OCI-M1 (cell line): ENCODE measurements around the gene MTMR4.
A peak's percentile ranks its signal among the peaks of the same experiment; 100 is the strongest.
"Not testable (repeated sequence)": the region's sequence is repeated elsewhere in the genome, so short reads cannot be mapped to it uniquely, and the experiment has no call there.

ENCODE experiments used
- DNase-seq: peaks from one replicate; lab custom pipeline; 2025; lab: John Stamatoyannopoulos, UW

MTMR4 gene

DNA sequence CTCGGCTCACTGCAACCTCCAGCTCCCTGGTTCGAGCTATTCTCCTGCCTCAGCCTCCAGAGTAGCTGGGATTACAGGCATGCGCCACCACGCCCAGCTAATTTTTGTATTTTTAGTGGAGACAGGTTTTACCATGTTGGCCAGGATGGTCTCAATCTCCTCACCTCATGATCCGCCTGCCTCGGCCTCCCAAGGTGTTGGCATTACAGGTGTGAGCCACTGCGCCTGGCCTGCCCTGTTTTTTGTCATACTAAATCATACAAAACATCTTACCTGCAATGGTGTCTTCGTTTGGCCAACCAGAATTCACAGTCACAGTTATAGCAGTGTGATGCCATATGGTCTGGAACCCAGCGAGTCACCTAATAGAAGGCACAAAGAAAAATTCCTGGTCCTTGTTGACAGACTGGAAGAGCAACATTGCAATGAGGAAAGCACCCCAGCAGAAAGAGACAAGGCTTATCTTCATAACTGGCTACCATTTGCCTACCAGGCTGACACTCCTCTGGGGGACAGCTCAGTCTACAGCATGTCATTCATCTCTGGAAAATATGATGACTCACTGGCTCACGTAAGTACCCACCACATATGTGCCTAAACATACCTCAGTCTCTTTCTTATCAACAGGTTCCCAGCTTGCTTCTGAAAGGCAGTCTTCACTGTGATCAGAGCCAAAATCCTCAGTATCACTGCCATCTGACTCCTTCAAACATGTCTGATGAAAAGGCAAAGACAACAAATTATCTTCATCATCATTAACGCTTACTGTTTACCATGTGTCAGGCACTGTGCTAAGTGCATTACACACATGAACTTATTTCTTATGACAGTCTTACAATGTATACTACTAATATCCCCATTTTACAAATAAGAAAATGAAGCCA, 22.0 kb downstream of the MTMR4 start:
- DNase-seq, result peak; percentile 78

DNA sequence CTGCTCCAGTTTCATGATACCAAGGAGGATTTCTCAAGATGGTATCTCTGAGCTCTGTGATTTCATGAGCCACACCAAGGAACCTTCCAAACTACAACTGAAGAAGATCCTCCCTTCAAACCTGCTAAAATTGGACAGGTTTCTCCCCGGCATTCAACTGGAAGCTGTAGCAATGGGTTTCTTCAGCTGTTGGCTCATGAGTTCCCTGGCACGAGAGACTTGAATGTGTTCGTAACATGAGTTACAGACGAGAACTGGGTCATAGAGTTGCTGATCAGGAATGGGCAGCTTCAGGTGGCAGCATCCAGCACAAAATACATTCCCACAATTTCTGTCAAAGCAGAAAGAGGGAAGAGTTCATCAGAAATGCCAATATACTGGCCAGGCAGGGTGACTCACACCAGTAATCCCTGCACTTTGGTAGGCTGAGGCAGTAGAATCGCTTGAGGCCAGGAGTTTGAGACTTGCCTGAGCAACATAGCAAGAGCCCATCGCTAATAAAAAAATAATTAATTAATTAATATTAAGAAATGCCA, 22.9 kb downstream of the MTMR4 start:
- no peak for DNase-seq

DNA sequence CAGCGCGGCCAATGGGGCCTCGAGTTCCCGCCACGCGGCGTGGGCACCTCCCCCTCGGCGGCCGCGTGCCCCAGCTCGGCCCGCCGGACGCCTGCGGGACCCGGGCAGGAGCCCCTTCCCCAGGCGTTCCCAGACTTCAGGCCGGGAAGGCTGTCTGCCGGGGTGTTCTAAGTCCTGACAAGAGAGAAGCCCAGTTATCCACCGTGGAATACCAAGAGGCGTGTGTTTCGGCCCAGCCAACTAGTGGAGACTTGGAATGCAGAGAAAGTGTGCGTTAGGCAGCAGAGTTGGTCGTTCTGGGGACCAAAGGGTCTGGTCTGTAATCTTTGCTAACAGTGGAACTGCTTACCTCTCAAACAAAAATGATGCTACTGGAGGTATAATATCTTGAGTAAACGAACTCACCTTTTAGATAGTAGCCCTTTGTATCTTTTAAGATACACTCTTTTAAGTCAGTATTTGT, 26.0 kb downstream of the MTMR4 start:
- DNase-seq, result no peak

DNA sequence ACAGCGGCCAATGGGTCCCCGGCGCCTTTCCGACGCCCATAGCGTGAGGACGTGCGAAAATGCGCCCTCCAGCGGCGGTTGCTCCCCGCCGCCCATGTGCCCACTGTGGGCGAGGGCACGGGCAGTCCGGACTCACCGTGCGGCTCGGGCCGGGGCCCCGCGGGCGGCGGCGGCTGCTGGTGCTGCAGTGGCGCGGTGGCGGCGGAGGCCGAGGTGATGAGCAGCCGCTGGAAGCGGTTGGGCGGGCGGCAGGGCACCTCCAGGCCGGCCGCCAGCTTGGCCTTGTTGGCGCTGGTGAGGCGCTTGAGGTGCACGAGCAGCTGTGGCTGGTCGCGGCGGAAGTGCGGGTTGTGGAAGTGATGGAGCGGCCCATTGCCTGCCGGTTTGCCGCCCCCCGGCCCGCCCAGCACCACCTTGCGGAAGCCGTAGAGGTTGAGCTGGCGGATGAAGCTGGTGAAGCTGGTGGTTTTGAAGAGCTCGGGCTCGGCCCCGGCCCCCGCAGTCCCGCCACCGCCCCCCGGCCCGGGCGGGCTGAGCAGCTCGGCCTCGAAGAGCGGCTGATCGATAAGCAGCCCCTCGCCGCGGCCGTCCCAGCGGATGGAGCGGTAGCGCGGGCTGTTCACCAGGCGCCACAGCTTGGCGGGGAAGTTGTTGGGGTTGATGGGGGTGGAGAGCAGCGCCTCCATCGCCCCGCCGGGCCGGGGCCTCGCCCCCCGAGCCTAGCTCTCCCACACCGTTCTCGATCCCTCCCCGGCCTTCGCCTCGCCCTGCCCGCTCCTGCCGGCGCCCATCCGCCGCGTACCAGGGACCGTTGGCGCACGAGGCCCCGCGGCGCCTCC, 26.6 kb downstream of the MTMR4 start, which contains the start of gene HSF5:
Gene HSF5, minus strand, starts transcription at position 820 of the 839 bp plus-strand sequence. Its CDS starts 134 bp downstream, at position 686.
- no peak for DNase-seq

DNA sequence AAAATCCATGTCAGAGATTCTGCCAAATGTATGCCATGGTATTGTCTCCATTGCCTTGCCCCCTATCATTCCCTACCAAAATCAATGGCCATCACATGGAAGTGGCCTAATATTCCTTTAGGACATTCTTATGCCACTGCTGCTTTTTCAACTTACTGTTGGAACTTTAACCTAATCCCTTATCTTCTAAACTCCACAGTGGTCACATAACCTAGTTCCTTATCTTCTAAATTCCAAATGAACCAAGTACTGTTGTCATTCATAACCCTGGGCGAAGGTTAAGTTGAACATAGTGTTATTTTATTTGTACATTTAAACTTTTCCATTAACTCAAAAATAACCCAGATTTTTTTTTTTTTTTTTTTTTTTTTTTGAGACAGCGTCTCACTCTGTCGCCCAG, 29.8 kb downstream of the MTMR4 start:
- DNase-seq, result no peak

DNA sequence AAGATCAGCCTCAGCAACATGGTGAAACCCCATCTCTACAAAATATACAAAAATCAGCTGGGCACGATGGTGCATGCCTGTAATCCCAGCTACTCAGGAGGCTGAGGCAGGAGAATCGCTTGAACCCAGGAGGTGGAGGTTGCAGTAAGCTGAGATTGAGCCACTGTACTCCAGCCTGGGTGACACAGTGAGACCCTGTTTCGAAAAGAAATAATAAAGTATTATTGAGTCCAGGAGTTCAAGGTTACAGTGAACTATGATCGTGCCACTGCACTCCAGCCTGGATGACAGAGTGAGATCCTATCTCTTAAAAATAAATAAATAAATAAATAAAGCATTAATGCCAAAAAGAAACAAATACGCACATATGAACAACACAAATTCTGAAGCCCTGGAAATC, 32.6 kb downstream of the MTMR4 start:
- DNase-seq, result not testable (repeated sequence)

DNA sequence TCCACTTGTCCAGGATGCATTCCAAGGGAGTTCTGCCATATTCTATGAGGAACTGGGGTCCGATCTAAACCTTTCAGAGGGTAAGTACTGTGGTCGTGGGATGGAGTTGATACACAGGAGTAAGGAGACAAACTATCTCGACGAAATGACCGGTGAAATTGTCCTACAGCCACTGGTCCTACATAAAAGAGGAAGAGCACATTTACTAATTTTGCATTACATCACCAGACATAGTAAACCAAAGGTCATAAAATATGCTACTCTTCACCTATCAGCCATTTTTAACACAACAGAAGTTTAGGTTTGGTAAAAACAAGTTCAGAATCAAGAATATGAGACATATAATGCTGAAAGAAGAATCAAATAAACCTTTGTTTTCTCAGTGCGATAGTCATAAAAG, 34.3 kb downstream of the MTMR4 start:
- no peak for DNase-seq

DNA sequence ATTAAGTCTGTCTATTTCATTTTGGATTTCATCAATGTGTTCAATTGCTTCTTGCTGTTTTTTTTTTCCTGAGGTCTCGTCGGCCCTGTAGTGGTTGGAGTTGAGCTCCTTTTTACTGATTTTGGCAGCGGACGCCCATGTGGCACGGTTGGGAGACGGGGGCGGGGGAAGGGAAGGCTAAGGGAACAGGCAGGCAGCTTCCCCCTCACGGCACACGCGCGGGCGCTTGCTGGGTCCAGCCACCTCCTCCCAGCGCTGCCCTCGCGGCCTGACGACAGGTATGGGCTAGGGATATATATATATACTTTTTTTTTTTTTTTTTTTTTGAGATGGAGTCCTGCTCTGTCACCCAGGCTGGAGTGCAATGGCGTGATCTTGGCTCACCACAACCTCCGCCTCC, 37.6 kb downstream of the MTMR4 start:
- no peak for DNase-seq

DNA sequence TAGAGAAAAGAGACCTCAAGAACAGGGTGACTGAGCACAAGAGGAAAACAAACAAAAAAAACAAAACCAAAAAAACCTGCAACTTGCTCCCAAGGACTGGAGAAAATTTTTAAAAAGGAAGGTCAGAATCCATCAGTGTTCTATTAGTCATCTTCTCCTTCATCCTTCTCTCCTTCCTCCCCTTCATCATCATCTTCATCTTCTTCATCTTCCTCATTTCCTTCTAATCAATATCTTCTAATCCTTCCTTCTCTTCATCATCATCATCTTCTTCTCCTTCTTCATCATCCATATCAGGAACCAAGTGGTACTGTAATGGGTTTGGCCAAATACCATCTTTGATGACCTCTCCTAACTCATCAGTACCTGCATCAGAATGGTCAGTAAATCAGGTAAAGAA, 38.5 kb downstream of the MTMR4 start:
- DNase-seq, result no peak

DNA sequence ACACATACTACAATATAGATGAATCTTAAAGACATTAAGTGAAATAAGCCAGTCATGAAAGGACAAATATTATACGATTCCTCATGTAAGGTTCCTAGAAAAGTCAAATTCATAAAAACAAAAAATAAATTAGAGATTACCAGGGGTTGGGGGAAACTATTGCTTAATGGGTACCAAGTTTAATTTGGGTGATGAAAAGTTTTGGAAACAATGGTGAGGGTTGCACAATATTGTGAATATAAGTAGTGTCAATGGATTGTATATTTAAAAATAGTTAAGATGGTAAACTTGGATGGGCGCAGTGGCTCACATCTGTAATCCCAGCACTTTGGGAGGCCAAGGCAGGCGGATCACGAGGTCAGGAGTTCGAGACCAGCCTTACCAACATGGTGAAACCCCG, 44.1 kb downstream of the MTMR4 start:
- DNase-seq, result no peak

DNA sequence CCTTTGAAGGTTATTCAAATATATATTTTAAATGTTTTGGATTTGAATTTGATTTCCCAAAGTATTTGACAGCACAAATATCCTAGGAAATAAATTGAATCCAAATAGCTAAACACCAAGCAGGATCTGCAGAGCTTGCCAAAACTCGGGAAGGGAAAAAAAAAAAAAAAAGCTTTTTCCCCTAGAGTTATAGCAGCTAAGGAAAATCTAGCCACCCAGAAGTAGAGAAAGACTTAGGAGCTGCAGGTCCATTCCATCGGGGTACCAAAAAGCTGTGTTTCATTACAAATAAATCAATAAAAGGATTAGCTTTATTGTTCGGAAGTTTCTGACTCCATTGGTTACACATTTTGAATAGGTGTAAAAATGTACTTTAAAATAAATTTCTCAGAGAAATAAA, 45.5 kb downstream of the MTMR4 start:
- DNase-seq, result no peak

DNA sequence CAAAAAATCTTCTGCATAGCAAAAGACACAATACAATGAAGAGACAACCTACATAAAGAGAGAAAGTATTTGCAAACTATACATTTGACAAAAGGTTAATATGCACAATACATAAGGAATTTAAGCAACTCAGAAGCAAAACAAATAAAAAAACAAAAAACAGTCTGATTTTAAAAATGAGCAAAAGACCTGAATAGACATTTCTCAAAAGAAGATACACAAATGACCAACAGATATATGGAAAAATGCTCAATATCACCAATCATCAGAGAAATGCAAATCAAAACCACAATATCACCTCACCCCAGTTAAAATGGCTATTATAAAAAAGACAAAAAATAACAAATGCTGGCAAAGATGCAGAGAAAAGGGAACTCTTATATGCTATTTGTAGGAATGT, 58.9 kb downstream of the MTMR4 start:
- no peak for DNase-seq

DNA sequence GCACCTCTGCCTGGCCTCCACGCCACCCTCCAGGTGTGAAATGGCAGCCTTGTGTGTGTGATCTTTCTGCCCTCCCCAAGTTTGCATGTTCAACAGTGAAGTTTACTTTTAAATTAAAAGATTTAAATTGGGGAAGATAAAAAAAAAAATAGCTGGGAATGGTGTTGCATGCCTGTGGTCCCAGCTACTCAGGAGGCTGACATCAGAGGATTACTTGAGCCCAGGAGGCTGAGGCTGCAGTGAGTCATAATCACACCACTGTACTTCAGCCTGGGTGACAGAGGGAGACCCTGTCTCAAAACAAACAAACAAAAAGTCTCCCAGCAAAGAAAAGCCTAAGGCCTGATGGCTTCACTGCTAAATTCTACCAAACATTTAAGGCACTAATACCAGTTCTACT, 61.7 kb downstream of the MTMR4 start:
- no peak for DNase-seq

DNA sequence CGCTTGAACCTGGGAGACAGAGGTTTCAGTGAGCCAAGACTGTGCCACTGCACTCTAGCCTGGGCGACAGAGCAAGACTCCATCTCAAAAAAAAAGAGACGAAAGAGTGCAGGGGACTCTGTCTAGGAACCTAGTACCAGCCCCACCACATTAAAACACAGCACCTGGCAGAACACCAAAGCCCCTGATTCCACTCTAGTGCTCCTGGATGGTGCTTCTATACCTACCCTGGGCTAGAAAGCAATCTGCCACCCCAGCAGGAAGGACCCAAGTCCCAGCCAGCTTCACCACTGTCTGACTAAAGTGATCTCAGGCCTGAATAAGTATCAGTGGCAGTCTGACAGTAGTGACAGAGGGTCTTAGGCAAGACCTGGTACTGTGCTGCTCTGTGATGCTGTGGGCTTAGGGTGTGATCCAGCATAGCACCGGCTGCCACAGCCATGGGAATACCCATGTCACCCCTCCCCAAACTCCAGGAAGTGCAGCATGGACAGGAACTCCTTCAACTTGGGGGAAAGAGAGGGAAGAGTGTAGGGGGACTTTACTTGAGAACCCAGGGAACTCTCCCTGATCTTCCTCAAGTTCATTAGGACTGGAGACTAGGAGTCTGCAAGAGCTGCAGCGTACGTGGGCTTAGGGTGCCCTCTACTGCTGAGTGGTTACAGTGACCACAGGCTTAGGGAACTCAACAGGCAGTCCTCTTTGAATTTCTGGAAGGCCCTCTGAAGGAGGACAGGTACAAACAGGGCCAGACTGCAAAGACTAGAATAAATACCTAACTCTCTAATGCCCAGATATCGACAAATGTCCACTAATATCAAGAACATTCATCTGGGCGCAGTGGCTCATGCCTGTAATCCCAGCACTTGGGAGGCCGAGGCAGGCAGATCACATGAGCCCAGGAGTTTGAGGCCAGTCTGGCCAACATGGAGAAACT, 67.1 kb downstream of the MTMR4 start:
- DNase-seq, result peak; percentile 92

DNA sequence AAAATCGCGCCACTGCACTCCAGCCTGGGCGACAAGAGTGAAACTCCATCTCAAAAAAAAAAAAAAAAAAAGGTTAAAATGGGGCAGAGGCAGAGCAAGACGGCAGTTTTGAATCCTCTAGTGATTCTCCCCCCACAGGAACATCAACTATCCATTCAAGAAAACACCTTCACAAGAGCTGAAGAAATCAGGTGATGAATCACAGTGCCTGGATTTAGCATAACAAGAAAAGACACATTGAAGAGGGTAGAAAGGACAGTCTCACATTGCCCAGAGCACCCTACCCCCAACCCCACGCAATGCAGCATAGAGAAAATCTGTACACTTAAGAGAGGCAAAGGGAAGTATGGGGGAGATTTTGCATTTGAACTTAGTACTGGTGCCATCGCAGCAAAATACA, 68.4 kb downstream of the MTMR4 start:
- no peak for DNase-seq
